GM18870 (cell line): ENCODE data around the gene PTPRG.

Experiments used
- ATAC-seq: cut with Tn5 transposase; IDR thresholded peaks from one replicate; pipeline ENCODE4 v1.9.1; 2021; ENCODE audit warnings: moderate library complexity; ENCODE audit not compliant: unreplicated experiment

The PTPRG gene

DNA sequence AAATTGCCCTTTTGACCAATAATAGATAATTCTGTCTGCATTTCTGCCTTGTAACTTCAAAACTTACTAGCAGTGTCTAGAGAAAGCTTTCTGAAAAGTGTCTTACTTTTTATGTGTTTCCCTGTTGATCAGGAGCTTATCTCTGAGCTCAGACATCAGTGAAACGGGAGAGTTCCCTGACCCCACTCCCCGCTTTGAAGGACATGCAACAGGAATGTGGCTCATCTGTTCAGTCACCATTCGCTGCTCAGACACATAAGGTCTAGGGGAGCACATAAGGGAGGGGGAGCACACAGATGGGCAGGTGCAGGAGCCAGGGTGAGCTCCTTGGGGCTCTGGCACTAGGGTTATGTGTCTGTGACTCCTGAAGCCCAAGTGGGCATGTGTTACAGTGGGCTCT, 607.0 kb downstream of the PTPRG start:
- ATAC-seq: no peak

GRCh38 chr3:62169906-62170660, 608.7 kb downstream of the PTPRG start:
- ATAC-seq: no peak

- ATAC-seq: no peak
These were observed 610.4 kb downstream of the PTPRG start for GRCh38 chr3:62171789-62172188.

GRCh38 chr3:62172199-62172598, 610.8 kb downstream of the PTPRG start:
- no peak for ATAC-seq

DNA sequence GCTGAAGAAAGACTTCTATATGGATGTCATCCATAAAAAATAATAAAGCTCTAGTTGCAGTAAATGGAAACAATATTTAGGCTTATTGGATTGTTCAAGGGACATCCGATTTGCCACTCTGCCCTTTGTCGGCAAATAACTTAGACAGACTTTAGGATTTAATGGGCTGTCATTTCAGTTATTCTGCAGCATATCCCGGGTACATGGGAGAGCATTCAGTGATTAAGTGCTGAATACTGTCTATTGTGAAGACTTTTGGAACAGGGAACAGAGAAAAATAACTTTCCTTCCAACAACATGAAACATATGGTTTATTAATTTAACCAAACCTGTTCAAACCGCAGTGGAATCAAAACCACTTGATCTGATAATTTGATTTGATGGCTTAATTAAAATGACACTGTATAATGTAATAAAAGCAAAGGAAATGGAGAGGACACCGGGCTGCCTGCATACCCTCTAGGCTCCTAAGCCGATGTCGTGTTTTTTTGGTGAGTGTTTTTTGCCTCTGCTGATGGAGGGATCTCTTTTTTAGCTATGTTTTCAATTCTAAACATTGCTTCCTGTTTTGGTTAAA, 612.7 kb downstream of the PTPRG start:
- ATAC-seq: no peak

DNA sequence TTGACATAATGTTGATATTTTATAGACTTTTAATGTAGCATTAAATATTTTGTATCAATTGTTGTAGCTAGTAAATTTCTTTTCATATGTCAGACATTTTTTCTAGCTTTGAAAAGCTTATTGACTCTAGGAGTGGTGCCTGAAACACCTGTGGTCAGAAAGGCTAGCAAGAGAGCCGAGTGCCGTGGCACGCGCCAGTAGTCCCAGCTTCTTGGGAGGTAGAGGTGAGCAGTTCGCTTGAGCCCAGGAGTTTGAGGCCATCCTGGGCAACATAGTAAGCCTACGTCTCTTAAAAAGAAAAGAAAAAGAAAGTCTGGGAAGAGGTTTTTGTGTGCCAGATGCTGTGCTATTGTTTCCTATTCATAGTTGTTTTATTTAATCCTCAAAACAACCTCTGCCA, 613.8 kb downstream of the PTPRG start:
- no peak for ATAC-seq

DNA sequence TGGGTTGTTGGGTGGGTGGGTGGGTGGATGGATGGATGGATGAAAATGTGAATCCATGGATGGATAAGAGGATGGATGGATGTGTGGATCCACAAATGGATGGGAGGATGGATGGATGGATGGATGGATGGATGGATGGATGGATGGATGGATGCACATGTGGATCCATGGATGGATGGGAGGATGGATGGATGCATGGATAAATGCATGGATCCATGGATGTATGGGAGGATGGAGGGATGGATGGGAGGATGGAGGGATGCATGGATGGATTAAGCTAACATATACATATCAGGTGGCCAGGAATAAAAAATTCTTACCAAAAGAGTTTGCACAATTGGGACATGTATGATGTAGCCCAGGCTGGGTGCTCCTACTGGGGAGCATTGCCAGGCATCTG, 616.7 kb downstream of the PTPRG start:
- no peak for ATAC-seq

DNA sequence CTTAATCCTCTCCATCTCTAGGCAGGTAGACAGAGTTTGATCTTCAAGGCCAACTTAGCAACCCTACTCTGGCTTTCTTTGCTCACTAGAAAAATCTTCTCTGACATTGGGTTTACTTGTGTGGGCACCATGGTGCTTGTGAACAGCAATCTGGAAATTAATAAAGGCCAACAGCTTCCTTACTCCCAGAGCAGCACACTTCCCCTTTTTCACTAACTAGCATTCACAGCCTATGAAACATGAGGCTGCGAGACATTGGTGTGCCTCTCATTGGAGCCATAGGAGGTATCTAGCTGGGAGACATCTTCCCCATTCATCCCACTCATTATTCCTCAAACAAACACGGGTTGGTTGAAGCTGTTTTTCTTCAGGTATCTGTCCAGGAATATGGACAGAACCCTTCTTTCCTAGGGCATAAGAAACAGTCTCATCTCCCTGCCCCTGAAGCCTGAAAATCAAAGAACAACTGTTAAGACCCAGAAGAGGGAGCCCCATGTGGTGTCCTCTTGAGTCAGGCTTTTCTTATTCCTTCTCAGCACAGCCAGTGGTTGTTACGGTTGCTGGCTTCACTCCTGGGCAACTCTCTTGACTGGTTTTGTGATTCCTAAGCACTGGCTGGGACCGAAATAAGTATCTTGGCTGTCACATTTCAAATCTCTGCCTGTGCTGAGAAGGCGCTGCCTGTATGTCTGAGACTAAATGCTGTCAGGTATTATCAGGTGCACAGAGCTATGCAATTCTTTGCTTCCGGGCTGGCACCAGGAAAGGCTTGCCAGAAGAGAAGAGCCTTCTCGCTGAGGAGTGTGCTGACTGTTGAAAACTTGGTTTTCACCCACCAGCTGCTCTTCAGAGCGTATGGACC, 617.6 kb downstream of the PTPRG start:
- ATAC-seq: no peak

GRCh38 chr3:62180514-62180913, 619.1 kb downstream of the PTPRG start:
- ATAC-seq: no peak

- ATAC-seq: no peak
These were observed 621.7 kb downstream of the PTPRG start for GRCh38 chr3:62183087-62183486.

DNA sequence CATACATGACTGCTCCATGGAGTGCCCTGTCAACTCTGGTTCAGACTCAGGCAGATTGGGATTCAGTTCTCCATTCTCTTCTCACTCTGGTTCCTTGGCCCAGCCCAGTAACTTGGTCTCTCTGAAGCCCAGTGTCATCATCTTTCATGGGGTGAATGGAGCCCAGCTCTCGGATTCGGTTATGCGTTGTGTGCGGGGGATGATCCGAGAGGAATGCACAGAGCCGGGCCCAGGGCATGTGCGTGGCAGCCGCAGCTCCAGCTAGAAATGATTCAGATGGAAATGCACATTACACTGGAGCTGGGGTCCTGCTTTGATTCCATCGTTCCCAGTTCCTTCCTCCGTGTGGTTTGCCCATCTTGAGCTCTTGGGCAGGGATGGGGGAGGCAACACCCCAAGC, 622.6 kb downstream of the PTPRG start:
- no peak for ATAC-seq

DNA sequence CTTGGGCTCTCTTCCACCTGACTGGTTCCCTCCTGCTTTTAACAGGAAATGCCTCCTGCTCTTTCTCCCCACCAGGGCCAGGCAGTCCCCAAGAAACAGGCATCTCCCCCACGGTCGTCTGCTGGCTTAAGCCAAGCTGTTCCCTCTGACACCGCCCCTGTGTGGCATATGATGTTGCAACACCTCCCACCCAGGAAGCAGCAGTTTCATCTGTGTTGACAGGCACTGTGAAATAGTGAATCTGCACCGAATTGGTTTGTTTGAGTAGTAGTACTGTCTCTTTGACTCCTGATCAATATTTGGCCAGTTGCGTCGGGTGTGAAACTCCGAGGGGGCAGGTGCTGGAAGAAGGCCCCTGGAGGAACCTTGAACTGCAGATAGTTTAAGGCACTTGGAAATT, 623.2 kb downstream of the PTPRG start:
- no peak for ATAC-seq

DNA sequence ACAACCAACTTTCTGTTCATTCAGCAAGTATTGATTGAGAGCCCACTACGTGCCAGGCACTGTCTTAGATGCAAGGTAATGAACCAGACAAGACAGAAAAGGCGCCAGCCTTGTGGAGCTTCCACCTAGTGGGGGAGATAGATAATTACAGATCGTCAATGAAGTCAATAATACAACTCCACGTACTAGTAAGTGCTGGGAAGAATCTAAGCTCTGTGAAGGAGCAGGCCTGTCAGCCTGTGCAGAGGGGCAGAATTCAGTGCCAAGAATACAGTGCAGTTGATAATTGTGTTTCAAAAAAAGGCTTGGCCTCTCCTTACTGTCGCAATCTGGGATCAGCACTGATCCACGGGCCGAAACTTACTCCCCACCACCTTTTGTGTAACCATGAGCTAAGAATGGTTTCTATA, 625.7 kb downstream of the PTPRG start:
- no peak for ATAC-seq

GRCh38 chr3:62188681-62189375, 627.5 kb downstream of the PTPRG start:
- no peak for ATAC-seq

GRCh38 chr3:62189376-62189698, 628.0 kb downstream of the PTPRG start:
- ATAC-seq: no peak

- no peak for ATAC-seq
These were observed 631.5 kb downstream of the PTPRG start for GRCh38 chr3:62192891-62193290.

DNA sequence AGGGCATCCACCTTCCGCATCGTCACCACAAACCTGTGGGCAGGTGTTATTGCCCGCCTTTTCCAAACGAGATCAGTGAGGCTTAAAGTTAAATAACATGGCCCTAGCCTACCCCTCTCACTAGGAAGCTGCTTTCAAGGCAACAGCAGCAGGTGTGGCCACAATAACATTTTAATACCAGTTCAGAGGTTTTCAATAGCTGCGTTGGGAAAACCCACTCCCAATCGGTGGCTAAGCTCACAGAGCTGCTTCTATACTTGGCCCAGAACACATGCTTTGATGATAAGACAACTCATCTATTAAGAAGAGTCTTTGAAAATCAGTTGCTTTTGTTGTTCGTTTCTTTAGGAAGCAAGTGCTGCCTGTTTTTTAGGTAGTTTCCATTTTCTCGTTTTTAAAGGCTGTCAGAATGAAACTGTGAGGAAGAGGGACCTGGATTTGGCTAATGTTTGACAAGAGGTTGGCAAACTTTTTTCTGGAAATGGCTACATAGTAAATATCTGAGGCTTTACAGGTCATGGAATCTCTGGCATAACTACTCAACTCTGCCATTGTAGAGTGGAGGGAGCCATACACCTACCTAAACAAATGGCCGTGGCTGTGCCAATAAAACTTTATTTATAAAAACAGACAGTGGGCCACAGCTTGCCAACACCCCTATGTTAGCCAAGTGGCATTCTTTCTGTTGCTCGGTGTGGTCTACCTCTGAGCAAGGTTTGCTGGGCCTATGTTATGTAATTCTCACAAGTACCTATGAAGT, 632.4 kb downstream of the PTPRG start:
- no peak for ATAC-seq

GRCh38 chr3:62197350-62198012, 636.1 kb downstream of the PTPRG start:
- no peak for ATAC-seq

- ATAC-seq: no peak
These were observed 637.8 kb downstream of the PTPRG start for GRCh38 chr3:62199126-62199525.

- no peak for ATAC-seq
These were observed 640.2 kb downstream of the PTPRG start for GRCh38 chr3:62201438-62202035.
